Neural cell (in vitro differentiated cells): ENCODE measurements around the gene SGPP1. TPM values are rescaled to one million over a fixed set of nuclear protein-coding genes. Genes with fewer than 3 reads are reported as not detected.
"Not testable (repeated sequence)": the region's sequence is repeated elsewhere in the genome, so short reads cannot be mapped to it uniquely, and the experiment has no call there.

ENCODE experiments used
- H2AFZ ChIP-seq: fragments of 200-600, 300-800 bp; sonication (generic), shearing (Covaris generic); 2 replicates; pipeline ENCODE4 v1.6.0; 2014; ENCODE audit warnings: low read depth, mild to moderate bottlenecking, antibody characterized with exemption, low read length, moderate library complexity
- H3F3A ChIP-seq: fragments of 200-600 bp; shearing (Covaris generic); 2 replicates; pipeline ENCODE4 v1.6.1; 2016; ENCODE audit warnings: mild to moderate bottlenecking, moderate library complexity, mixed read lengths, antibody characterized with exemption, low read length; ENCODE audit not compliant: insufficient read depth, poor library complexity, severe bottlenecking
- H3K27ac ChIP-seq: fragments of 200-600, 300-800 bp; sonication (generic), shearing (Covaris generic); 2 replicates; pipeline ENCODE4 v1.5.1; 2014; ENCODE audit warnings: mild to moderate bottlenecking, low read length, moderate library complexity
- H3K27me3 ChIP-seq: fragments of 300-800, 200-600 bp; sonication (generic), shearing (Covaris generic); 2 replicates; pipeline ENCODE4 v1.6.0; 2014; ENCODE audit warnings: mild to moderate bottlenecking, low read depth, low read length, moderate library complexity; ENCODE audit not compliant: insufficient read depth
- H3K36me3 ChIP-seq: fragments of 300-800, 200-600 bp; sonication (generic), shearing (Covaris generic); 2 replicates; pipeline ENCODE4 v1.5.1; 2014; ENCODE audit warnings: mild to moderate bottlenecking, antibody characterized with exemption, low read length, moderate library complexity; ENCODE audit not compliant: insufficient read depth
- H3K4me2 ChIP-seq: fragments of 300-800, 200-600 bp; sonication (generic), shearing (Covaris generic); 2 replicates; pipeline ENCODE4 v1.6.0; 2014; ENCODE audit warnings: mild to moderate bottlenecking, low read length
- H3K4me3 ChIP-seq: fragments of 300-800, 200-600 bp; sonication (generic), shearing (Covaris generic); 2 replicates; pipeline ENCODE4 v1.5.1; 2014; ENCODE audit warnings: mild to moderate bottlenecking, low read length, moderate library complexity
- H3K79me2 ChIP-seq: fragments of 200-600 bp; shearing (Covaris generic); replicated peaks from 2 replicates; pipeline ENCODE4 v1.6.0; 2014; ENCODE audit warnings: mild to moderate bottlenecking, low read length, moderate library complexity; ENCODE audit not compliant: insufficient read depth
- H3K9ac ChIP-seq: fragments of 300-800, 200-600 bp; sonication (generic), shearing (Covaris generic); 2 replicates; pipeline ENCODE4 v1.6.1; 2016; ENCODE audit warnings: mild to moderate bottlenecking, low read length, mixed read lengths
- H3K9me2 ChIP-seq: fragments of 200-600 bp; shearing (Covaris generic); 2 replicates; pipeline ENCODE4 v1.6.1; 2016; ENCODE audit warnings: mild to moderate bottlenecking, low read length, mixed read lengths; ENCODE audit not compliant: insufficient read depth
- H3K9me3 ChIP-seq: fragments of 200-600, 300-800 bp; sonication (generic), shearing (Covaris generic); 2 replicates; pipeline ENCODE4 v1.6.1; 2016; ENCODE audit warnings: mild to moderate bottlenecking, mixed run types, low read length, moderate library complexity, mixed read lengths
- H4K20me1 ChIP-seq: fragments of 200-600 bp; shearing (Covaris generic); 2 replicates; pipeline ENCODE4 v1.6.1; 2016; ENCODE audit warnings: mild to moderate bottlenecking, mixed run types; ENCODE audit not compliant: insufficient read depth
- CTCF ChIP-seq: fragments of 450-650 bp; IDR thresholded peaks from 2 replicates; pipeline ENCODE4 v1.5.1; 2014; ENCODE audit warnings: antibody characterized with exemption, mild to moderate bottlenecking, moderate library complexity; ENCODE audit not compliant: poor library complexity, severe bottlenecking
- EP300 ChIP-seq: fragments of 450-650 bp; conservative IDR thresholded peaks from 2 replicates; pipeline ENCODE4 v1.6.1; 2014; ENCODE audit warnings: antibody characterized with exemption, mild to moderate bottlenecking, moderate library complexity; ENCODE audit not compliant: poor library complexity, severe bottlenecking
- EZH2 ChIP-seq: fragments of 200-600, 300-800 bp; shearing (Covaris generic), sonication (generic); IDR thresholded peaks from 2 replicates; pipeline ENCODE4 v1.6.1; 2014; ENCODE audit warnings: antibody characterized with exemption, low read length, borderline replicate concordance, mild to moderate bottlenecking; ENCODE audit not compliant: insufficient read depth, poor library complexity, severe bottlenecking
- MXI1 ChIP-seq: fragments of 450-650 bp; conservative IDR thresholded peaks from 2 replicates; pipeline ENCODE4 v1.6.1; 2014; ENCODE audit warnings: antibody characterized with exemption, mild to moderate bottlenecking; ENCODE audit not compliant: poor library complexity, severe bottlenecking
- POLR2AphosphoS5 ChIP-seq: IDR thresholded peaks from 2 replicates; pipeline ENCODE4 v1.6.1; 2012
- RAD21 ChIP-seq: fragments of 450-650 bp; conservative IDR thresholded peaks from 2 replicates; pipeline ENCODE4 v1.6.1; 2014; ENCODE audit warnings: antibody characterized with exemption, mild to moderate bottlenecking, moderate library complexity
- REST ChIP-seq: IDR thresholded peaks from 2 replicates; pipeline ENCODE4 v1.6.1; 2012; ENCODE audit warnings: borderline replicate concordance
- SMC3 ChIP-seq: fragments of 450-650 bp; conservative IDR thresholded peaks from 2 replicates; pipeline ENCODE4 v1.6.1; 2014; ENCODE audit warnings: antibody characterized with exemption, mild to moderate bottlenecking, moderate library complexity; ENCODE audit not compliant: poor library complexity
- TAF1 ChIP-seq: IDR thresholded peaks from 2 replicates; pipeline ENCODE4 v1.6.1; 2012; ENCODE audit warnings: low read depth
- polyA plus RNA-seq: library from polyadenylated mRNA; depleted of rRNA; stranded (reverse); fragments of >200 nt; gene quantifications from 2 replicates; pipeline ENCODE4 v1.2.3, GENCODE V29; 2014

Gene SGPP1
- polyA plus RNA-seq, 1 donor from 2014 or later = 17.7 TPM

- Histone ChIP-seq H3K27ac (no peak overlapping the region), H3K36me3 (no peaks in the 10 kb centered on the region), H3K79me2 (no peaks in the 10 kb centered on the region), H3K27me3 (no peaks in the 10 kb centered on the region), H4K20me1 (no peaks in the 10 kb centered on the region), H3K9me3 (no peaks in the 10 kb centered on the region), H3F3A (no peaks in the 10 kb centered on the region), H3K4me2 (no peak overlapping the region), H3K9me2 (no peaks in the 10 kb centered on the region), H2AFZ (no peak overlapping the region), H3K9ac (no peak overlapping the region), H3K4me3 (no peak overlapping the region)
- no peak for TF ChIP-seq POLR2AphosphoS5
- no peak for TF ChIP-seq EP300
- TF ChIP-seq CTCF = no peak
- no peak for TF ChIP-seq REST
- TF ChIP-seq MXI1 = no peak
- TF ChIP-seq SMC3 = no peak
- TF ChIP-seq RAD21 = no peak
- TF ChIP-seq TAF1 = no peak
- no peak for TF ChIP-seq EZH2
These were observed 65.1 kb downstream of the SGPP1 start for GRCh38 chr14:63662776-63663175.

- not testable (repeated sequence) for H3K9me2 ChIP-seq, H3K27ac ChIP-seq, H3K4me2 ChIP-seq, H3K27me3 ChIP-seq, H2AFZ ChIP-seq, H3K79me2 ChIP-seq, H3K36me3 ChIP-seq, H3K9me3 ChIP-seq, H3F3A ChIP-seq, H3K9ac ChIP-seq, H3K4me3 ChIP-seq, H4K20me1 ChIP-seq
These were observed 66.0 kb downstream of the SGPP1 start for GRCh38 chr14:63661881-63662280.

GRCh38 chr14:63659726-63660125 lies 68.1 kb downstream of the SGPP1 start:
- H3K27ac ChIP-seq = no peak overlapping the region
- H3K4me2 ChIP-seq = no peak overlapping the region
- no peaks in the 10 kb centered on the region for H3K36me3 ChIP-seq
- H3F3A ChIP-seq = no peaks in the 10 kb centered on the region
- H3K27me3 ChIP-seq = no peaks in the 10 kb centered on the region
- H3K79me2 ChIP-seq = no peaks in the 10 kb centered on the region
- H3K9me3 ChIP-seq = no peaks in the 10 kb centered on the region
- TF ChIP-seq CTCF (no peak), POLR2AphosphoS5 (no peak), TAF1 (no peak), EP300 (no peak), RAD21 (no peak), SMC3 (no peak), MXI1 (no peak), EZH2 (no peak), REST (no peak)
- no peaks in the 10 kb centered on the region for H3K9me2 ChIP-seq
- H4K20me1 ChIP-seq = no peaks in the 10 kb centered on the region
- no peak overlapping the region for H3K9ac ChIP-seq
- H3K4me3 ChIP-seq = no peak overlapping the region
- no peak overlapping the region for H2AFZ ChIP-seq
